ENCODE results near the gene GJC2.

GJC2 gene

GRCh38 chr1:228176024-228176395 is 26.3 kb downstream of the GJC2 start:
- no peak overlapping the region for H3K4me3 ChIP-seq (ENCODE audit: low read depth, low read length)
- TF ChIP-seq CTCF (IDR thresholded peaks at IDR 0.05; ENCODE audit: low read depth, low read length): no peak

GRCh38 chr1:228176461-228177182 is 26.9 kb downstream of the GJC2 start:
- no peak for TF ChIP-seq CTCF (IDR thresholded peaks at IDR 0.05; ENCODE audit: low read depth, low read length)
- no peak overlapping the region for H3K4me3 ChIP-seq (ENCODE audit: low read depth, low read length)

GRCh38 chr1:228177183-228177475 is 27.4 kb downstream of the GJC2 start:
- TF ChIP-seq CTCF (IDR thresholded peaks at IDR 0.05; ENCODE audit: low read depth, low read length): no peak
- H3K4me3 ChIP-seq (ENCODE audit: low read depth, low read length): no peak overlapping the region

- TF ChIP-seq CTCF (IDR thresholded peaks at IDR 0.05; ENCODE audit: low read depth, low read length): no peak
Observed at GRCh38 chr1:228177721-228178710, 28.3 kb downstream of the GJC2 start.

GRCh38 chr1:228178737-228179684 is 29.3 kb downstream of the GJC2 start:
- H3K4me3 ChIP-seq (ENCODE audit: low read depth, low read length): no peak overlapping the region
- no peak for TF ChIP-seq CTCF (IDR thresholded peaks at IDR 0.05; ENCODE audit: low read depth, low read length)

More at GRCh38 chr1:228177721-228178710, 28.3 kb downstream of the GJC2 start:
- no peak overlapping the region for H3K4me3 ChIP-seq (ENCODE audit: low read depth, low read length)

GRCh38 chr1:228180271-228180958 is 30.7 kb downstream of the GJC2 start:
- TF ChIP-seq CTCF (IDR thresholded peaks at IDR 0.05; ENCODE audit: low read depth, low read length): 0 out of 2 replicates have a peak, but pooled peaks have one; percentile 10
- no peak overlapping the region for H3K4me3 ChIP-seq (ENCODE audit: low read depth, low read length)

All from WI38 (cell line).